GM12872 (cell line): ENCODE results near the gene BANK1.

Experiments
- CTCF ChIP-seq: IDR thresholded peaks from 3 replicates; pipeline ENCODE4 v1.5.1; 2011; ENCODE audit warnings: low read depth, mild to moderate bottlenecking, low read length, moderate library complexity; ENCODE audit not compliant: insufficient read depth

BANK1 gene

DNA sequence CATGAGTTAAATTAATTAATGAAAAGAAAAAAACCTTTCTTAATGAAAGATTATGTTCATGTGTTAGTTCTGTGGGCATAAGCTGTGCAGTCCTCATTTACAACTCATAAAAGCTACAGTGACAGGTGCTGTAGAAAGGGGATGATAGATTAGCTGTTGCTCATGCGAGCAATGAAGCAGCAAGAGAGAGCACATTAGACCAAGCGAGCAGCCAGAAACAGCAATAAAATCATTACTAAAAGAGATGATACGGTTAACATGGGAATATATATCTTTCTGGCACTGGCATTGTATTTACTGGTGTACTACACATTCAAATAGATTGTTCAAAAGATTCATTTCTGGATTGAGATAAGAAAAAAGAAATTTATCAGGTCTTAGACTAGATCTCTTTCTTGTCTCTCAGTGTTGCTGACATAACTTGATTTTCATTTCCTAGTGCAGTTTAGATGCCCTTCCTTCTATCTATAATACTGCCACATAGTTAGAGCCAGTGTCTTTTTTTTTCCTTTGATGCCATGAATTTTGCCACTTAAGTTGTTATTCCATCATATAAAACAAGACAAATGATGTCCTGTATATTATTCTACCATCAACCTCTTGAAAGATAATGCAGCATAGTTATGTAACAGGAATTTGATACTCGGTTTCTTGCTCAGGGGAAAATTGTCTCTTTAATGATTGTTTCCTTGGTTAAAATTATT is 164.6 kb downstream of the BANK1 start:
- no peak for TF ChIP-seq CTCF

DNA sequence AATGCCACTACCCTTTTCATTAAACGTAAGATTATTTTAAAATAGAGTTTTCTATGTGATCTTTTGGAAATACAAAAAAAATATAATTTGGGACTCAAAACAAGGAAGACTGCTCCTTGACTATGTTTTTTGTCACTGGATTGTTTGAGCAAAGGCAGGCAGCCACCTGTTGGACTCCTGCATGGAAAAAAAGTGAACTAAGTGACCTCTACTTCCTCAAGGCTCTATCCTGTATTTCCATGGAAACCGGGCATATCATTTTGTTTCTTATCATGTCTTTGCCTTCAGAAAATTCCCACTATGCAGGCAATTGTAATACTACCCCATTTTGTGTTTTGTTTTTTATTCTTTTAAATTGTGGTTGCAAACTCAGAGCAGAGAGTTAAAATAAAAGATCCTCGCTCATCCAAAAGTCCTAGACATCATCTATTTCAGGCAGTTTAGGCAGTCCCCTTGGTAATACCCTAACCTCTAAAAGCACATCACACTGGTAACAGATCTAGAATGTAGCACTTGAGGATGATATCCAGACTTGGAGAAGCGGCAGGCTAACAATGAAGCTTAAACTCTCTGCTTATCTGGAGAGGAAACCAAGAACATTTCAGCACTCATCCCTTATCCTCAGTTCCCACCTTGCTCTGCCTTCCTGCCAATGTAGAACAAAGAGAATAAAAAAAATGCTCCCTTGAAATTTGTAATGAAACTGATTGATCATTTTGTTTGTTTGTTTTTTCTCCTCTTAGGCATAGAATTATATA is 165.7 kb downstream of the BANK1 start:
- TF ChIP-seq CTCF = no peak

DNA sequence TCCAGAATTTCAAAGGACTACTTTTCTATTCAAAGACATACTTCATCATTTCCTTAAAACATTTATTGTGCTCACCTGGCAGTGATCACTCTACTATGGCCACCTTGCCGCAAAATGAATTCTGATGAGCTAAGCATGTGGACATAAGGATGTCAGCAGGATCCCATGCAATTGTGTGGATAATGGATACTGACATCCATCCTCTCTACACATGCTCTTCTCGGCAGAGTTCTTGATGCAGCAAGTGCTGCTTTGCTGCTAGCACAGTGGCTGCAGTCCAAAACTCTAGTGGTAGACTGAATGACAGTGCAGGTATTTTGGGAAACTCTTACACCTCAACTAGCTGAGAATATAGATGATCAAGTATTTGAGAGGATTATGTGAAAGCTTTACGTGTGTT is 168.0 kb downstream of the BANK1 start:
- no peak for TF ChIP-seq CTCF

DNA sequence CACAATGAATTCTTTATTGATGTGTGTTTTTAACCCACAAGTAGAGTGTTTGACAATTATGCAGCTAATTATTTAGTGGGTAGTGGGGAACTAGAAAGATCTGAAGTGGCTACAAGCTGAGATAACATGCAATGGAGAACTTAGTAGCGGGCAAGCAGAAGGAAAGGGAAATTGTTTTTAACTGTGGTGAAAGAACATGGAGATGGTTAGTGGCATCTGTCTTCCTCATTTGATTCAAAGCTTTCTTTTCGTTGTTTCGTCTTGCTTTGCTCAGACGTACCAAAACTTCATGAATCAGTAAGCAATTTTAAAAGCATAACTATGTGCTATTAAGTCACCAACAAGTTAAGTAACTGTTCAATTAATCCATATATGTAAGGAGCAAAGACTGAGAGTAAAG is 169.9 kb downstream of the BANK1 start:
- no peak for TF ChIP-seq CTCF

- no peak for TF ChIP-seq CTCF
Measured at GRCh38 chr4:101961144-101961543, 170.6 kb downstream of the BANK1 start.

- TF ChIP-seq CTCF = no peak
Measured at GRCh38 chr4:101967697-101968346, 177.3 kb downstream of the BANK1 start.

DNA sequence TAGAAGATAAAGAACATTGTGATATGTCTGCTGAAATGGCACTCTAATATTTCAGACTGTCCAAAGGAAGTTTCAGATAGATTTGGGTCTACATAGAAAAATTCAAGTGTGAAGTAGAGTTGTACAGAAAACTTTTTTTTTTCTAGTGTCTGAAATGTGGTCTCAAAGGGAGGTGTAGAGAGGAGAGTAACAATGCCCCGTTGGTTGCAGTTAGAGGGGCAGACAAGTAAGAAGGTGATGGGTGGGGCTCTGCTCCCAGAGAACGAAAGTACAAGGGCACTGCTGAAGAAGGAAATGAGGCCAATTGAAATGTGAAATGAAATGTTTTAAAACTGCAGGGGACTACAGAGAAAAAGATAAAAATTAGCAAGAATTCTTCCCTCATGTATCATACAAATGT is 177.8 kb downstream of the BANK1 start:
- TF ChIP-seq CTCF = no peak
